IMR-90 (cell line): ENCODE measurements around the gene NT5M. TPM values are rescaled to one million over a fixed set of nuclear protein-coding genes. Genes with fewer than 3 reads are reported as not detected.

Experiments
- ATAC-seq: fragments of 200-7000 bp; cut with Tn5 transposase; 2 replicates; pipeline ENCODE4 v1.9.1; 2020; ENCODE audit warnings: low read depth, mild to moderate bottlenecking, moderate library complexity
- BruUV-seq: library from RNA; stranded (reverse); fragments of 400-500 nt; replicated peaks from 2 replicates; lab custom pipeline; 2021; lab: Mats Ljungman, UMichigan
- CTCF ChIA-PET: fragments of 300-600 bp; formaldehyde crosslinking; extraction: SDS; loops from one replicate; lab custom pipeline; 2021; ENCODE audit warnings: antibody characterized with exemption; lab: Yijun Ruan, JAX
- POLR2A ChIA-PET: fragments of 300-600 bp; sonication (Branson Sonifier 250); formaldehyde crosslinking; loops from one replicate; lab custom pipeline; 2022; ENCODE audit warnings: antibody characterized with exemption; ENCODE audit not compliant: unreplicated experiment; lab: Charles Lee
- DNase-seq: peaks from one replicate; pipeline ENCODE4 v3.0.0; 2013
- H2AFZ ChIP-seq: replicated peaks from 2 replicates; pipeline ENCODE3; 2013; ENCODE audit warnings: low read length, mild to moderate bottlenecking; ENCODE audit not compliant: poor library complexity
- H2AK5ac ChIP-seq: 2 replicates; pipeline ENCODE4 v1.6.1; 2013; ENCODE audit warnings: low read depth, low read length, inconsistent platforms
- H2AK9ac ChIP-seq: replicated peaks from 2 replicates; pipeline ENCODE3; 2013; ENCODE audit warnings: mild to moderate bottlenecking, low read depth, low read length, moderate library complexity; ENCODE audit not compliant: poor library complexity
- H2BK120ac ChIP-seq: 2 replicates; pipeline ENCODE4 v1.6.1; 2013; ENCODE audit warnings: low read depth, low read length, inconsistent platforms
- H2BK15ac ChIP-seq: 3 replicates; pipeline ENCODE4 v1.6.1; 2013; ENCODE audit warnings: low read depth, low read length, inconsistent platforms
- H2BK20ac ChIP-seq: 2 replicates; pipeline ENCODE4 v1.6.1; 2013; ENCODE audit warnings: low read depth, mild to moderate bottlenecking, inconsistent platforms, low read length, moderate library complexity
- H2BK5ac ChIP-seq: 2 replicates; pipeline ENCODE4 v1.6.1; 2013; ENCODE audit warnings: mild to moderate bottlenecking, low read depth, low read length, inconsistent platforms; ENCODE audit not compliant: poor library complexity, severe bottlenecking
- H3K14ac ChIP-seq: replicated peaks from 2 replicates; pipeline ENCODE4 v1.6.1; 2013; ENCODE audit warnings: low read depth, low read length, inconsistent platforms
- H3K18ac ChIP-seq: 2 replicates; pipeline ENCODE4 v1.6.1; 2013; ENCODE audit warnings: low read depth, low read length, control low read depth
- H3K23ac ChIP-seq: 2 replicates; pipeline ENCODE4 v1.6.1; 2013; ENCODE audit warnings: low read depth, low read length, inconsistent platforms
- H3K27ac ChIP-seq: 2 replicates; pipeline ENCODE4 v1.5.1; 2013; ENCODE audit warnings: mild to moderate bottlenecking, control low read depth, low read length; ENCODE audit not compliant: insufficient read depth
- H3K27me3 ChIP-seq: 2 replicates; pipeline ENCODE4 v1.6.1; 2013; ENCODE audit warnings: low read length; ENCODE audit not compliant: control insufficient read depth, insufficient read depth
- H3K36me3 ChIP-seq: 2 replicates; pipeline ENCODE4 v1.6.1; 2013; ENCODE audit warnings: low read length, mixed read lengths; ENCODE audit not compliant: control insufficient read depth, insufficient read depth
- H3K4ac ChIP-seq: 2 replicates; pipeline ENCODE4 v1.6.1; 2013; ENCODE audit warnings: low read depth, low read length, inconsistent platforms
- H3K4me1 ChIP-seq: 2 replicates; pipeline ENCODE4 v1.6.1; 2013; ENCODE audit warnings: low read length, mixed read lengths; ENCODE audit not compliant: control insufficient read depth, insufficient read depth
- H3K4me2 ChIP-seq: 2 replicates; pipeline ENCODE4 v1.6.1; 2013; ENCODE audit warnings: low read depth, mild to moderate bottlenecking, control low read depth, low read length, moderate library complexity
- H3K4me3 ChIP-seq: 2 replicates; pipeline ENCODE4 v1.5.1; 2013; ENCODE audit warnings: low read depth, mild to moderate bottlenecking, control low read depth, low read length, moderate library complexity; ENCODE audit not compliant: insufficient read depth
- H3K56ac ChIP-seq: 2 replicates; pipeline ENCODE4 v1.6.1; 2013; ENCODE audit warnings: low read length, inconsistent platforms; ENCODE audit not compliant: insufficient read depth; ENCODE audit errors: extremely low read depth
- H3K79me1 ChIP-seq, 2 experiments: 2 replicates each; pipeline ENCODE4 v1.6.1; 2013; ENCODE audit warnings: low read length in 2 of 2, inconsistent platforms in 1 of 2, low read depth in 1 of 2
- H3K9ac ChIP-seq: 2 replicates; pipeline ENCODE4 v1.6.1; 2013; ENCODE audit warnings: low read depth, low read length, control low read depth
- H3K9me1 ChIP-seq: 2 replicates; pipeline ENCODE4 v1.6.1; 2013; ENCODE audit warnings: low read length, inconsistent platforms; ENCODE audit not compliant: insufficient read depth
- H3K9me3 ChIP-seq: 2 replicates; pipeline ENCODE4 v1.6.1; 2013; ENCODE audit warnings: low read length; ENCODE audit not compliant: control insufficient read depth, insufficient read depth
- H4K20me1 ChIP-seq: 2 replicates; pipeline ENCODE4 v1.6.1; 2013; ENCODE audit warnings: low read length, inconsistent platforms; ENCODE audit not compliant: insufficient read depth
- H4K5ac ChIP-seq: 2 replicates; pipeline ENCODE4 v1.6.1; 2013; ENCODE audit warnings: mild to moderate bottlenecking, low read depth, low read length, control low read depth
- H4K8ac ChIP-seq, 2 experiments: 2 replicates each; pipeline ENCODE4 v1.6.1; 2013; ENCODE audit warnings: low read depth in 2 of 2, low read length in 2 of 2, control low read depth in 1 of 2, inconsistent platforms in 1 of 2
- H4K91ac ChIP-seq: 2 replicates; pipeline ENCODE4 v1.6.1; 2013; ENCODE audit warnings: low read depth, low read length, inconsistent platforms; ENCODE audit not compliant: insufficient read depth
- BHLHE40 ChIP-seq: fragments of 150-350 bp; IDR thresholded peaks from 2 replicates; pipeline ENCODE4 v1.6.1; 2016; ENCODE audit warnings: mild to moderate bottlenecking, low read depth, low read length
- CEBPB ChIP-seq: IDR thresholded peaks from 2 replicates; pipeline ENCODE4 v1.6.1; 2012; ENCODE audit warnings: low read depth, low read length, improper control_type of control experiment
- CHD1 ChIP-seq: IDR thresholded peaks from 2 replicates; pipeline ENCODE4 v1.6.1; 2012; ENCODE audit warnings: low read depth, low read length, improper control_type of control experiment
- FOS ChIP-seq: fragments of 150-350 bp; IDR thresholded peaks from 2 replicates; pipeline ENCODE4 v1.6.1; 2016; ENCODE audit warnings: low read depth, low read length
- MXI1 ChIP-seq: IDR thresholded peaks from 2 replicates; pipeline ENCODE4 v1.6.1; 2012; ENCODE audit warnings: low read depth, mild to moderate bottlenecking, low read length, moderate library complexity, borderline replicate concordance
- NFE2L2 ChIP-seq: fragments of 150-350 bp; IDR thresholded peaks from 2 replicates; pipeline ENCODE4 v1.6.1; 2016; ENCODE audit warnings: low read depth, mild to moderate bottlenecking, low read length
- POLR2A ChIP-seq: IDR thresholded peaks from 2 replicates; pipeline ENCODE4 v1.6.1; 2012; ENCODE audit warnings: mild to moderate bottlenecking, low read depth, low read length
- RFX5 ChIP-seq: IDR thresholded peaks from 2 replicates; pipeline ENCODE4 v1.8.0; 2012; ENCODE audit warnings: low read depth, mild to moderate bottlenecking, low read length, moderate library complexity
- SMC3 ChIP-seq: fragments of 150-350 bp; IDR thresholded peaks from 2 replicates; pipeline ENCODE4 v1.6.1; 2016; ENCODE audit warnings: low read depth, mild to moderate bottlenecking, antibody characterized with exemption, low read length, moderate library complexity
- WGBS, 2 experiments: methylation state at CpG; one replicate each; pipeline versions ENCODE4 v1.1.5 to v1.1.7; 2013; ENCODE audit warnings: missing lambda C conversion rate in 2 of 2; ENCODE audit not compliant: insufficient read length in 1 of 2; ENCODE audit errors: extremely low coverage in 2 of 2; 5-methylcytosine and 5-hydroxymethylcytosine counted together
- dilution Hi-C: fragments of 300-500 bp; cut with HindIII; formaldehyde crosslinking; loops from one replicate; pipeline ENCODE4 v1.14.3; 2018; ENCODE audit warnings: low sequenced_read_pairs; ENCODE audit not compliant: unreplicated experiment
- in situ Hi-C: fragments of 300-500 bp; cut with MboI; formaldehyde crosslinking; loops from 3 replicates; pipeline ENCODE4 v1.14.3; 2019; ENCODE audit warnings: low sequenced_read_pairs, inconsistent platforms, mixed read lengths
- intact Hi-C: fragments of 100-400 bp; cut with micrococcal nuclease; formaldehyde crosslinking; loops from 2 replicates; pipeline ENCODE4 v1.10.0; 2022
- polyA plus RNA-seq, 3 experiments: library from polyadenylated mRNA; depleted of rRNA; stranded (reverse); fragments of >200 nt; gene quantifications; 2 replicates each; pipeline ENCODE4 v1.2.3, GENCODE V29; 2012; ENCODE audit warnings: low replicate concordance in 1 of 3
- total RNA-seq: library from RNA; depleted of rRNA; stranded (reverse); fragments of >200 nt; gene quantifications from 2 replicates; pipeline ENCODE4 v1.2.3, GENCODE V29; 2012
- TF ChIP-seq, protein P1 (sequence below): fragments of 150-350 bp; IDR thresholded peaks from 2 replicates; pipeline ENCODE4 v1.6.1; 2016; ENCODE audit warnings: low read depth, mild to moderate bottlenecking, low read length, moderate library complexity, borderline replicate concordance
- TF ChIP-seq, protein P2 (sequence below): fragments of 150-350 bp; IDR thresholded peaks from 2 replicates; pipeline ENCODE4 v1.6.1; 2017; ENCODE audit warnings: mild to moderate bottlenecking, antibody characterized with exemption, low read length, low read depth
- TF ChIP-seq, protein P3 (sequence below): conservative IDR thresholded peaks from 2 replicates; pipeline ENCODE4 v1.5.1; 2012; ENCODE audit warnings: mild to moderate bottlenecking, low read depth, low read length, improper control_type of control experiment

The NT5M gene
- total and polyA plus RNA-seq, 2 of the 4 experiments (the other 2 are of a cell fraction) = 0.18 to 0.32 TPM

DNA sequence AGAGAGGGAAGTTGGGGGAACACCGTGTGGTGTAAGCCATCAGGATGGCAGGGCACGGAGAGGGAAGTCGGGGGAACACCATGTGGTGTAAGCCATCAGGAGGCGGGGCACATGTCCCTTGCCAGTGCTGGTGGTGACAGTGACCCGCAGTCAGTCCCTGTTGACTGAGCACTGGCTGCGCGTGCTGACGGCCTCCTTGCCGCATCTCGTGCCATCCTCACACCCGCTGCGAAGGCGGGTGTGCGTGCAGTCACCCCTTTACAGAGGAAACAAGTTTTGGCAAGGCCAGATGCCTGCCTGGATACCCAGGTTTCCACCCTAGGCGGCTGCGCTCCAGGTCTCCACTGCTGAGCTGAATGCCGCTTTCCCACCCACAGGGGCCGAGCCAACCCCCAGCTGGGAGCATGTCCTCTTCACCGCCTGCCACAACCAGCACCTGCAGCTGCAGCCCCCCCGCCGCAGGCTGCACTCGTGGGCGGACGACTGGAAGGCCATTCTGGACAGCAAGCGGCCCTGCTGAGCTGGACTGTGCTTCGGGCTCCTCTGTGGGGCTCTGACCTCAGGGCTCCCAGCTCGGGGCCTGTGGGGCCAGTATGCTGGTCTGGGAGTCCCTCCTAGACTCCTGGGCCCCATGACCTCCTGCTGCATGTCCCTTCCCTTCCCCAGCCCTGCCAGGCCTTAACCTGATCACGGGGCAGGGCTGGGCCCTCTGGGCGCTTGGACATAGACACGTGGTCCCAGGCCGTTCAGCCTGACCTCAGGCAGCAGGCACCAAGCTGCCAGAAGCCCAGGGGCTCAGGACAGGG, 43.5 kb downstream of the NT5M start:
- Histone ChIP-seq H2BK20ac (no peak overlapping the region), H4K5ac (no peak overlapping the region), H3K4me2 (no peak overlapping the region), H3K36me3 (no peaks in the 10 kb centered on the region), H4K20me1 (no peaks in the 10 kb centered on the region), H3K4me3 (no peak overlapping the region), H3K4ac (no peak overlapping the region), H3K27ac (no peak overlapping the region), H3K79me1 (no peaks in the 10 kb centered on the region), H2BK5ac (no peak overlapping the region), H3K27me3 (peaks cover 14% of the 10 kb centered on the region; the same call in 1 of the 2 replicates), H3K18ac (no peak overlapping the region), H3K9me3 (no peaks in the 10 kb centered on the region), H4K8ac (no peak overlapping the region), H2AK5ac (no peak overlapping the region), H3K23ac (no peak overlapping the region), H2AFZ (no peak overlapping the region), H3K9ac (no peak overlapping the region), H2BK120ac (no peak overlapping the region), H3K14ac (no peak overlapping the region), H2AK9ac (no peak overlapping the region), H4K91ac (no peak overlapping the region), H3K56ac (no peak overlapping the region), H3K4me1 (peaks cover 4% of the 10 kb centered on the region), H2BK15ac (no peak overlapping the region), H3K9me1 (no peaks in the 10 kb centered on the region)
- 94% methylated on average over 24 of the region's 31 CpGs; no CpG with 5 or more reads in 1 of the 2 experiments for WGBS, 2 experiments
- no peak for TF ChIP-seq CHD1
- TF ChIP-seq, protein P1, sequence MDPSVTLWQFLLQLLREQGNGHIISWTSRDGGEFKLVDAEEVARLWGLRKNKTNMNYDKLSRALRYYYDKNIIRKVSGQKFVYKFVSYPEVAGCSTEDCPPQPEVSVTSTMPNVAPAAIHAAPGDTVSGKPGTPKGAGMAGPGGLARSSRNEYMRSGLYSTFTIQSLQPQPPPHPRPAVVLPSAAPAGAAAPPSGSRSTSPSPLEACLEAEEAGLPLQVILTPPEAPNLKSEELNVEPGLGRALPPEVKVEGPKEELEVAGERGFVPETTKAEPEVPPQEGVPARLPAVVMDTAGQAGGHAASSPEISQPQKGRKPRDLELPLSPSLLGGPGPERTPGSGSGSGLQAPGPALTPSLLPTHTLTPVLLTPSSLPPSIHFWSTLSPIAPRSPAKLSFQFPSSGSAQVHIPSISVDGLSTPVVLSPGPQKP = no peak
- TF ChIP-seq SMC3 = no peak
- TF ChIP-seq BHLHE40 = no peak
- TF ChIP-seq MXI1 = no peak
- no peak for TF ChIP-seq RFX5
- TF ChIP-seq CEBPB = no peak
- TF ChIP-seq, protein P2, sequence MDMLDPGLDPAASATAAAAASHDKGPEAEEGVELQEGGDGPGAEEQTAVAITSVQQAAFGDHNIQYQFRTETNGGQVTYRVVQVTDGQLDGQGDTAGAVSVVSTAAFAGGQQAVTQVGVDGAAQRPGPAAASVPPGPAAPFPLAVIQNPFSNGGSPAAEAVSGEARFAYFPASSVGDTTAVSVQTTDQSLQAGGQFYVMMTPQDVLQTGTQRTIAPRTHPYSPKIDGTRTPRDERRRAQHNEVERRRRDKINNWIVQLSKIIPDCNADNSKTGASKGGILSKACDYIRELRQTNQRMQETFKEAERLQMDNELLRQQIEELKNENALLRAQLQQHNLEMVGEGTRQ = no peak
- TF ChIP-seq, protein P3, sequence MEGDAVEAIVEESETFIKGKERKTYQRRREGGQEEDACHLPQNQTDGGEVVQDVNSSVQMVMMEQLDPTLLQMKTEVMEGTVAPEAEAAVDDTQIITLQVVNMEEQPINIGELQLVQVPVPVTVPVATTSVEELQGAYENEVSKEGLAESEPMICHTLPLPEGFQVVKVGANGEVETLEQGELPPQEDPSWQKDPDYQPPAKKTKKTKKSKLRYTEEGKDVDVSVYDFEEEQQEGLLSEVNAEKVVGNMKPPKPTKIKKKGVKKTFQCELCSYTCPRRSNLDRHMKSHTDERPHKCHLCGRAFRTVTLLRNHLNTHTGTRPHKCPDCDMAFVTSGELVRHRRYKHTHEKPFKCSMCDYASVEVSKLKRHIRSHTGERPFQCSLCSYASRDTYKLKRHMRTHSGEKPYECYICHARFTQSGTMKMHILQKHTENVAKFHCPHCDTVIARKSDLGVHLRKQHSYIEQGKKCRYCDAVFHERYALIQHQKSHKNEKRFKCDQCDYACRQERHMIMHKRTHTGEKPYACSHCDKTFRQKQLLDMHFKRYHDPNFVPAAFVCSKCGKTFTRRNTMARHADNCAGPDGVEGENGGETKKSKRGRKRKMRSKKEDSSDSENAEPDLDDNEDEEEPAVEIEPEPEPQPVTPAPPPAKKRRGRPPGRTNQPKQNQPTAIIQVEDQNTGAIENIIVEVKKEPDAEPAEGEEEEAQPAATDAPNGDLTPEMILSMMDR = no peak
- no peak for TF ChIP-seq POLR2A
- TF ChIP-seq FOS = no peak
- TF ChIP-seq NFE2L2 = no peak
- intact Hi-C loops (no loop called here), in situ Hi-C loops (no loop called here), dilution Hi-C loops (no loop called here)
- DNase-seq = no peak
- CTCF ChIA-PET = no interaction called here
- BruUV-seq = no TSS peak
- no peak for ATAC-seq
- POLR2A ChIA-PET = no interaction called here
